Right hindlimb (tissue), 1 donor: ENCODE data around the gene UGT2A1.
"Not testable (repeated sequence)": the region's sequence is repeated elsewhere in the genome, so short reads cannot be mapped to it uniquely, and the experiment has no call there.

Source experiments
- DNase-seq: peaks from one replicate; pipeline ENCODE4 v3.0.0-alpha.2; 2018

The UGT2A1 gene

GRCh38 chr4:69653147-69653546 lies at the start of gene UGT2A1:
TSS of gene UGT2A1 (minus strand) at chr4:69653247. CDS start at chr4:69647644, 5,603 bp downstream.
- DNase-seq, result no peak

GRCh38 chr4:69702201-69702600 lies 49.2 kb upstream of the UGT2A1 start:
- no peak for DNase-seq

GRCh38 chr4:69701696-69702095 lies 48.6 kb upstream of the UGT2A1 start:
- no peak for DNase-seq

GRCh38 chr4:69697536-69698242 lies 44.6 kb upstream of the UGT2A1 start:
- no peak for DNase-seq

- DNase-seq, result no peak
Observed at GRCh38 chr4:69689599-69689998, 36.6 kb upstream of the UGT2A1 start.

- no peak for DNase-seq
Observed at GRCh38 chr4:69684804-69685203, 31.8 kb upstream of the UGT2A1 start.

GRCh38 chr4:69668680-69669079 lies 15.6 kb upstream of the UGT2A1 start:
- DNase-seq, result no peak

GRCh38 chr4:69664009-69664408 lies 11.0 kb upstream of the UGT2A1 start:
- DNase-seq, result not testable (repeated sequence)

GRCh38 chr4:69661130-69661803 lies 8.2 kb upstream of the UGT2A1 start:
- DNase-seq, result not testable (repeated sequence)

GRCh38 chr4:69658133-69658532 lies 5.1 kb upstream of the UGT2A1 start:
- DNase-seq, result no peak

- DNase-seq, result no peak
Observed at GRCh38 chr4:69656653-69657158, 3.7 kb upstream of the UGT2A1 start.

- DNase-seq, result no peak
Observed at GRCh38 chr4:69650872-69651271, 2.2 kb downstream of the UGT2A1 start.

GRCh38 chr4:69649629-69650028 lies 3.4 kb downstream of the UGT2A1 start:
- no peak for DNase-seq

GRCh38 chr4:69649207-69649606 lies 3.8 kb downstream of the UGT2A1 start:
- DNase-seq, result no peak

- DNase-seq, result no peak
Observed at GRCh38 chr4:69642961-69643360, 10.1 kb downstream of the UGT2A1 start.

GRCh38 chr4:69640289-69640688 lies 12.8 kb downstream of the UGT2A1 start:
- no peak for DNase-seq

- DNase-seq, result no peak
Observed at GRCh38 chr4:69639542-69639941, 13.5 kb downstream of the UGT2A1 start, which contains the start of gene UGT2A2. TSS of gene UGT2A2 (minus strand) at chr4:69639642. CDS start at chr4:69639640, 2 bp downstream.

- DNase-seq, result no peak
Observed at GRCh38 chr4:69617083-69617694, 35.9 kb downstream of the UGT2A1 start.

- DNase-seq, result no peak
Observed at GRCh38 chr4:69610484-69610883, 42.6 kb downstream of the UGT2A1 start.

- no peak for DNase-seq
Observed at GRCh38 chr4:69601065-69601464, 52.0 kb downstream of the UGT2A1 start.

- DNase-seq, result no peak
Observed at GRCh38 chr4:69600013-69600412, 53.0 kb downstream of the UGT2A1 start.

GRCh38 chr4:69594382-69594781 lies 58.7 kb downstream of the UGT2A1 start:
- no peak for DNase-seq

GRCh38 chr4:69591364-69591763 lies 61.7 kb downstream of the UGT2A1 start:
- DNase-seq, result no peak

- no peak for DNase-seq
Observed at GRCh38 chr4:69589884-69590283, 63.2 kb downstream of the UGT2A1 start.
